HG02870 (cell line): ENCODE measurements around the gene CTRB2.
"Not testable (repeated sequence)": the region's sequence is repeated elsewhere in the genome, so short reads cannot be mapped to it uniquely, and the experiment has no call there.

Experiments
- ATAC-seq: cut with Tn5 transposase; IDR thresholded peaks from one replicate; pipeline ENCODE4 v1.9.1; 2021; ENCODE audit warnings: mild to moderate bottlenecking, moderate library complexity; ENCODE audit not compliant: unreplicated experiment

Gene CTRB2

GRCh38 chr16:75242436-75243078 is 35.6 kb upstream of the CTRB2 start:
- not testable (repeated sequence) for ATAC-seq

GRCh38 chr16:75241955-75242354 is 35.0 kb upstream of the CTRB2 start:
- ATAC-seq, result no peak

GRCh38 chr16:75241412-75241811 is 34.5 kb upstream of the CTRB2 start:
- no peak for ATAC-seq

- not testable (repeated sequence) for ATAC-seq
Observed at GRCh38 chr16:75240633-75241032, 33.7 kb upstream of the CTRB2 start.

GRCh38 chr16:75239542-75240122 is 32.7 kb upstream of the CTRB2 start:
- no peak for ATAC-seq

DNA sequence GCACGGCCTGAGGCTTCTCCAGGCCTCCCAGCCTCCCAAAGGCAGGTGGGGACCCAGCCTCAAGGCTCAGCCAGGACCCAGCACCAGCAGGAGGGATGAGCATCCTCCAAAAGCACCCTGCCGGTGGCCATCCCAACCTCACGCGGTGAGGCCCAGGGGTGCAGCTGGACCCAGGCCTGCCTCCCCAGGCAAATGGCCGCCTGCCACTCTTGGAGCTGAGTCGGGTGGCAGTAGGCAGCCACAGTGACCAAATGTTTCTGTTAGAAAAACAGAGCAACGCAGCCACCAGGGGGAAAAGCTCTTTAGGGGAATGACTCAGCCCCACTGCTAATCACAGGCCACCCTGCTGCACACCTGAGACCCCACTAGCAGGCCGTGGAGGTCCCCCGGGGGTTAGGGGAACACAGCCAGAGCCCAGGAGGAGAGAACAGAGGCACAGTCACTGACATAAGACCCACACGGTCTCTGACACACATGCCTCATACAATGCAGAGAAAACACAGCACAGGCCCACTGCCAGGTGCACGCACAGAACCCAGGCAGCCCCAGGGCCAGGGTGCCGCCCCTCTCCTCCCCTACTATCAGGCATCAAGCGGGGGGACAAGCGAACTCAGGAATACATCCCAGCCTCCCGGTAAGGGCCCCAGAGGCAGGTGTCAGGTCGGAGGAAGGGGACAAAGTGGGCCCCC is 32.0 kb upstream of the CTRB2 start:
- ATAC-seq, result no peak

- ATAC-seq, result no peak
Observed at GRCh38 chr16:75238132-75238852, 31.3 kb upstream of the CTRB2 start.

GRCh38 chr16:75237398-75238131 is 30.6 kb upstream of the CTRB2 start:
- ATAC-seq, result no peak

GRCh38 chr16:75236736-75237397 is 29.9 kb upstream of the CTRB2 start:
- ATAC-seq, result no peak

DNA sequence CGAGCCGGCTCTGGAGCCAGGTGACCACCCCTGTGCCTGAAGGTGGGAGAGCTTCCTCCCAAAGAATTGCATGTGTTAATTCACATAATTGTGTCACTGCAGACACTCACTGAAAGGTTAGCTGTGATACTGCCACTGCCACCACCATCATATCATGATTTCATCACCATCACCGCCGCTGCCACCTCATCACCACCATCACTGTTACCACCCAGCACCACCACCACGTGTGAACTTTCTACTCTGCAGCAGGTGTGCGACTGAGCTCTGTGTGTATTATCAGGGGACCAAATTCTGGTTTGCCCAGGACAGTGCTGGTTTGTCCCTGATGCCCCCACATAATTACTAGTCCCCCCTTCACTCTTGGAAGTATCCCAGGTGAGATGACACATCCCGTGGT is 29.3 kb upstream of the CTRB2 start:
- no peak for ATAC-seq

DNA sequence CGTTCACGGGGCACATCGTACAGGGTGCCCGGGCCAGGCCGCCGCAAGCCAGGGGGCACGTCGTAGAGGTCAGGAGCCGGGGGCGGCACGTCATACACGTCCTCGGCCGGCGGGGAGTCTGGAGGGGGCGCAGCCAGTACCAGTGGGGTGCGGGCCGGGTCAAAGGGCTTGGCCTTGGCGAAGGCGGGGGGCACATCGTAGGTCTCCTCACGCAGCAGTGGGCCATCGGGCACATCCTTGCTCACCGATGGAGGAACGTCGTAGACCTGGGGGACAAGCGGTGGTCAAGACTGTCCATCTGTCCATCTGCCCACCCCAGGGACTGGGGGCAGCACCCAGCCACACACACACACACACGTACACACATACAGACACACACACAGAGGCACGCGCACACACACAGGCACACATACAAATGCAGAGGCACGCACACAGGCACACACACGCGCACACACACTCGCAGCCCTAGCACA is 28.8 kb upstream of the CTRB2 start:
- no peak for ATAC-seq

- no peak for ATAC-seq
Observed at GRCh38 chr16:75234856-75235696, 28.1 kb upstream of the CTRB2 start.

DNA sequence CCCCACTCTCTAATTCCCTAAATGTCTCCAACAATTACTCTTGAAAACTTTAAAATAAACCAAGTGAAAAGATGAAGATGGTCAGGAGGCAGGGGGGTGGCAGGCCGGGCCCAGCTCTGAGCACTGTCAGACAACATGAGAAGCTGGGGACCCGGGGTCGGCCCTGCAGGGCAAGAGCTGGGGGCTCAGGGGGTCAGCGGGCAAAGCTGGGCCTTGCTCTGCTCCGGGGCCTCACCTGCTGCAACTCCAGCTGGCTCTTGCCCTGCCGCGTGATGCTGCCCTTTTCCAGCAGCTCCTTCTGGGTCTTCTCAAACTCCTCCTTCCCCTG is 26.6 kb upstream of the CTRB2 start:
- ATAC-seq, result no peak

GRCh38 chr16:75231570-75231969 is 24.6 kb upstream of the CTRB2 start:
- no peak for ATAC-seq

GRCh38 chr16:75230471-75231110 is 23.6 kb upstream of the CTRB2 start:
- no peak for ATAC-seq

GRCh38 chr16:75229172-75230031 is 22.4 kb upstream of the CTRB2 start:
- ATAC-seq, result no peak

- no peak for ATAC-seq
Observed at GRCh38 chr16:75228143-75228976, 21.4 kb upstream of the CTRB2 start.
